ENCODE data around the gene CTTNBP2NL.

DNA sequence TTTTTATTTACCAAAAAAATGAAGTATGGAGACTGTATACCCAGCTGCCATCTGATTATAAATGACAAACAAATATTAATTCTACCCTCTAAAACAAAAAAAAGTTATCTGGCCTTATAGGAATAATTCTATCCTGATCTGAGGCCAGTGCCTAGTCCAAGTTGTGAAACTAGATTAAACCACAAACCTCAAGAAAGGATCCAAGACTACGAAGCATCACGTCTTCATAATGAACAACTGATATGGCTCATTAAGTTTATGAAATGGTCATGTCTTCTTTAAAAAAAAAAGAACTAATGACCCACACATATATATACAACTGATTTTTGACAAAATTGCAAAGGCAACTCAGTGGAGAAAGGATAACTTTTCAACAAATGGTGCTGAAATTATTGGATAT lies 32.4 kb upstream of the CTTNBP2NL start:
- no peak for TF ChIP-seq EZH2 (IDR thresholded peaks at IDR 0.05; ENCODE audit: insufficient read depth, poor library complexity, severe bottlenecking)
- TF ChIP-seq EZH2phosphoT487 (IDR thresholded peaks at IDR 0.05; ENCODE audit: insufficient read depth, low read depth) = no peak

All from GM23248 (cell line).